ENCODE data around the gene SIRPB2.

DNA sequence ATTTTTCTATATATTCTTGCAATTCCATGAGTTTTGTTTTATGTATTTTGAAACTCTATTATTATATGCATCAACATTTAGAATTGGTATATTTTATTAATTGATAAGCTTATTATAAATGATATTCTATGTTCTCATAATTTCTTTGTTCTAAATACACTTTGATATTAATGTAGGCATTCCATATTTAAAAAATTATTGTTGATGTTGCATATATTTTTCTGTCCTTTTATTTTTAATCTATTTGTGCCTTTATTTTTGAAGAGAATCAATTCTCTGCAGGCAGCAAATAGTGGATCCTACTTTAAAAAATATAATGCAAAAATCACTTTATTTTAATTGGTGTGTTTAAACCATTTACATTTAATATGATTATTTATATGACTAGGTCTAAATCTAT, 36.7 kb upstream of the SIRPB2 start:
- TF ChIP-seq, protein P1, sequence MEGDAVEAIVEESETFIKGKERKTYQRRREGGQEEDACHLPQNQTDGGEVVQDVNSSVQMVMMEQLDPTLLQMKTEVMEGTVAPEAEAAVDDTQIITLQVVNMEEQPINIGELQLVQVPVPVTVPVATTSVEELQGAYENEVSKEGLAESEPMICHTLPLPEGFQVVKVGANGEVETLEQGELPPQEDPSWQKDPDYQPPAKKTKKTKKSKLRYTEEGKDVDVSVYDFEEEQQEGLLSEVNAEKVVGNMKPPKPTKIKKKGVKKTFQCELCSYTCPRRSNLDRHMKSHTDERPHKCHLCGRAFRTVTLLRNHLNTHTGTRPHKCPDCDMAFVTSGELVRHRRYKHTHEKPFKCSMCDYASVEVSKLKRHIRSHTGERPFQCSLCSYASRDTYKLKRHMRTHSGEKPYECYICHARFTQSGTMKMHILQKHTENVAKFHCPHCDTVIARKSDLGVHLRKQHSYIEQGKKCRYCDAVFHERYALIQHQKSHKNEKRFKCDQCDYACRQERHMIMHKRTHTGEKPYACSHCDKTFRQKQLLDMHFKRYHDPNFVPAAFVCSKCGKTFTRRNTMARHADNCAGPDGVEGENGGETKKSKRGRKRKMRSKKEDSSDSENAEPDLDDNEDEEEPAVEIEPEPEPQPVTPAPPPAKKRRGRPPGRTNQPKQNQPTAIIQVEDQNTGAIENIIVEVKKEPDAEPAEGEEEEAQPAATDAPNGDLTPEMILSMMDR (IDR thresholded peaks at IDR 0.05; ENCODE audit: poor library complexity, severe bottlenecking), result no peak
- TF ChIP-seq POLR2AphosphoS5 (IDR thresholded peaks at IDR 0.05), result no peak
- TF ChIP-seq TAF1 (IDR thresholded peaks at IDR 0.05; ENCODE audit: low read depth), result no peak
- TF ChIP-seq, protein P2, sequence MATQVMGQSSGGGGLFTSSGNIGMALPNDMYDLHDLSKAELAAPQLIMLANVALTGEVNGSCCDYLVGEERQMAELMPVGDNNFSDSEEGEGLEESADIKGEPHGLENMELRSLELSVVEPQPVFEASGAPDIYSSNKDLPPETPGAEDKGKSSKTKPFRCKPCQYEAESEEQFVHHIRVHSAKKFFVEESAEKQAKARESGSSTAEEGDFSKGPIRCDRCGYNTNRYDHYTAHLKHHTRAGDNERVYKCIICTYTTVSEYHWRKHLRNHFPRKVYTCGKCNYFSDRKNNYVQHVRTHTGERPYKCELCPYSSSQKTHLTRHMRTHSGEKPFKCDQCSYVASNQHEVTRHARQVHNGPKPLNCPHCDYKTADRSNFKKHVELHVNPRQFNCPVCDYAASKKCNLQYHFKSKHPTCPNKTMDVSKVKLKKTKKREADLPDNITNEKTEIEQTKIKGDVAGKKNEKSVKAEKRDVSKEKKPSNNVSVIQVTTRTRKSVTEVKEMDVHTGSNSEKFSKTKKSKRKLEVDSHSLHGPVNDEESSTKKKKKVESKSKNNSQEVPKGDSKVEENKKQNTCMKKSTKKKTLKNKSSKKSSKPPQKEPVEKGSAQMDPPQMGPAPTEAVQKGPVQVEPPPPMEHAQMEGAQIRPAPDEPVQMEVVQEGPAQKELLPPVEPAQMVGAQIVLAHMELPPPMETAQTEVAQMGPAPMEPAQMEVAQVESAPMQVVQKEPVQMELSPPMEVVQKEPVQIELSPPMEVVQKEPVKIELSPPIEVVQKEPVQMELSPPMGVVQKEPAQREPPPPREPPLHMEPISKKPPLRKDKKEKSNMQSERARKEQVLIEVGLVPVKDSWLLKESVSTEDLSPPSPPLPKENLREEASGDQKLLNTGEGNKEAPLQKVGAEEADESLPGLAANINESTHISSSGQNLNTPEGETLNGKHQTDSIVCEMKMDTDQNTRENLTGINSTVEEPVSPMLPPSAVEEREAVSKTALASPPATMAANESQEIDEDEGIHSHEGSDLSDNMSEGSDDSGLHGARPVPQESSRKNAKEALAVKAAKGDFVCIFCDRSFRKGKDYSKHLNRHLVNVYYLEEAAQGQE (IDR thresholded peaks at IDR 0.05; ENCODE audit: borderline replicate concordance), result no peak
